Measurements from ENCODE around the gene PDLIM7. TPM values are rescaled to one million over a fixed set of nuclear protein-coding genes. Genes with fewer than 3 reads are reported as not detected.

The PDLIM7 gene
- total and polyA plus RNA-seq, 2 experiments from 2014 or later = 94.7 to 128 TPM

- no peaks in the 10 kb centered on the region for H3K79me2 ChIP-seq (replicated peaks; ENCODE audit: insufficient read depth)
- no peaks in the 10 kb centered on the region for H3K9me2 ChIP-seq (ENCODE audit: insufficient read depth)
- ATAC-seq (no peak), DNase-seq (ENCODE audit: low spot score) (no peak)
- Mint-ChIP-seq H3K4me1 (peaks cover 25% of the 10 kb centered on the region), H3K27ac (0 out of 2 replicates have a peak overlapping the region, but pooled peaks have one; percentile 41), H3K36me3 (ENCODE audit: low read depth) (peaks cover 41% of the 10 kb centered on the region), H3K4me3 (no peak overlapping the region), H3K9me3 (peaks cover 2% of the 10 kb centered on the region; the same call in 1 of the 3 replicates), H3K27me3 (ENCODE audit: insufficient read depth, low read depth, poor library complexity) (peaks cover 18% of the 10 kb centered on the region)
- H3K4me1 ChIP-seq (ENCODE audit: insufficient read depth) = peaks cover 15% of the 10 kb centered on the region
- no peaks in the 10 kb centered on the region for H3K27me3 ChIP-seq (ENCODE audit: insufficient read depth)
- no peak overlapping the region for H2AFZ ChIP-seq
- H3K36me3 ChIP-seq (ENCODE audit: insufficient read depth) = no peaks in the 10 kb centered on the region
- H3F3A ChIP-seq (replicated peaks; ENCODE audit: low read depth) = peaks cover 5% of the 10 kb centered on the region; the same call in 1 of the 2 replicates
- no peak overlapping the region for H3K27ac ChIP-seq (ENCODE audit: low read depth)
- no peak for TF ChIP-seq EZH2phosphoT487 (IDR thresholded peaks at IDR 0.05; ENCODE audit: unreplicated experiment)
- TF ChIP-seq STAT1 (IDR thresholded peaks at IDR 0.05; ENCODE audit: unreplicated experiment) = no peak
- TF ChIP-seq ZNF114 (CRISPR knock-in tag; IDR thresholded peaks at IDR 0.05) = no peak
- TF ChIP-seq JUNB (IDR thresholded peaks at IDR 0.05; ENCODE audit: unreplicated experiment) = no peak
- no peak for TF ChIP-seq ZNF331 (CRISPR knock-in tag; IDR thresholded peaks at IDR 0.05; ENCODE audit: low read depth)
- no peak overlapping the region for H3K4me2 ChIP-seq
- no peaks in the 10 kb centered on the region; the same call in 1 of the 2 replicates for H4K20me1 ChIP-seq (replicated peaks; ENCODE audit: insufficient read depth)
- H3K4me3 ChIP-seq = no peak overlapping the region
Measured at GRCh38 chr5:177507596-177508220, 10.3 kb upstream of the PDLIM7 start.

DNA sequence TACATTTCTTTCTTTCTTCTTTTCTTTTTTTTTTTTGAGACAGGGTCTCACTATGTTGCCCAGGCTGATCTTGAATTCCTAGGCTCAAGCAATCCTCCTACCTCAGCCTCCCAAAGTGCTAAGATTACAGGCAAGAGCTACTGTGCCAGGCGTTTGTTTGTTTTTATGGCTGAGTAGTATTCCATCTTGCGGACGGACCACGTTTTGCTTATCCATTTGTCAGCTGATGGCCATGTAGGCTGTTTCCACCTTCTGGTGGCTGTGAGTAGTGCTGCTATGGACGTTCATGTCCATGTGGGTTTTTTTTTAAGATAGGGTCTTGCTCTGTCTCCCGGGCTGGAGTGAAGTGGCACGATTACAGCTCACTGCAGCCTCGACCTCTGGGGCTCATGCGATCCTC, 9.8 kb upstream of the PDLIM7 start:
- ATAC-seq (no peak), DNase-seq (ENCODE audit: low spot score) (peak; percentile 55)
- no peaks in the 10 kb centered on the region for H3K27me3 ChIP-seq (ENCODE audit: insufficient read depth)
- H3F3A ChIP-seq (replicated peaks; ENCODE audit: low read depth) = peaks cover 5% of the 10 kb centered on the region; the same call in 1 of the 2 replicates
- no peak overlapping the region for H3K4me3 ChIP-seq
- H3K4me1 ChIP-seq (ENCODE audit: insufficient read depth) = peaks cover 15% of the 10 kb centered on the region
- TF ChIP-seq, protein P1, sequence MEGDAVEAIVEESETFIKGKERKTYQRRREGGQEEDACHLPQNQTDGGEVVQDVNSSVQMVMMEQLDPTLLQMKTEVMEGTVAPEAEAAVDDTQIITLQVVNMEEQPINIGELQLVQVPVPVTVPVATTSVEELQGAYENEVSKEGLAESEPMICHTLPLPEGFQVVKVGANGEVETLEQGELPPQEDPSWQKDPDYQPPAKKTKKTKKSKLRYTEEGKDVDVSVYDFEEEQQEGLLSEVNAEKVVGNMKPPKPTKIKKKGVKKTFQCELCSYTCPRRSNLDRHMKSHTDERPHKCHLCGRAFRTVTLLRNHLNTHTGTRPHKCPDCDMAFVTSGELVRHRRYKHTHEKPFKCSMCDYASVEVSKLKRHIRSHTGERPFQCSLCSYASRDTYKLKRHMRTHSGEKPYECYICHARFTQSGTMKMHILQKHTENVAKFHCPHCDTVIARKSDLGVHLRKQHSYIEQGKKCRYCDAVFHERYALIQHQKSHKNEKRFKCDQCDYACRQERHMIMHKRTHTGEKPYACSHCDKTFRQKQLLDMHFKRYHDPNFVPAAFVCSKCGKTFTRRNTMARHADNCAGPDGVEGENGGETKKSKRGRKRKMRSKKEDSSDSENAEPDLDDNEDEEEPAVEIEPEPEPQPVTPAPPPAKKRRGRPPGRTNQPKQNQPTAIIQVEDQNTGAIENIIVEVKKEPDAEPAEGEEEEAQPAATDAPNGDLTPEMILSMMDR (conservative IDR thresholded peaks at IDR 0.05; ENCODE audit: low read depth in 2 of 2) = peak; percentile 42
- no peak for TF ChIP-seq ZNF331 (CRISPR knock-in tag; IDR thresholded peaks at IDR 0.05; ENCODE audit: low read depth)
- no peak overlapping the region for H2AFZ ChIP-seq
- no peak overlapping the region for H3K27ac ChIP-seq (ENCODE audit: low read depth)
- H3K36me3 Mint-ChIP-seq (ENCODE audit: low read depth) = peaks cover 36% of the 10 kb centered on the region
- H3K27me3 Mint-ChIP-seq (ENCODE audit: insufficient read depth, low read depth, poor library complexity) = peaks cover 18% of the 10 kb centered on the region
- no peak overlapping the region for H3K4me3 Mint-ChIP-seq
- H3K27ac Mint-ChIP-seq = no peak overlapping the region; the same call in 1 of the 2 replicates
- no peaks in the 10 kb centered on the region for H3K79me2 ChIP-seq (replicated peaks; ENCODE audit: insufficient read depth)
- peaks cover 29% of the 10 kb centered on the region for H3K4me1 Mint-ChIP-seq
- no peak overlapping the region for H3K4me2 ChIP-seq
- peaks cover 2% of the 10 kb centered on the region; the same call in 1 of the 3 replicates for H3K9me3 Mint-ChIP-seq
- H3K9me2 ChIP-seq (ENCODE audit: insufficient read depth) = no peaks in the 10 kb centered on the region
- no peaks in the 10 kb centered on the region for H3K36me3 ChIP-seq (ENCODE audit: insufficient read depth)
- no peaks in the 10 kb centered on the region; the same call in 1 of the 2 replicates for H4K20me1 ChIP-seq (replicated peaks; ENCODE audit: insufficient read depth)

DNA sequence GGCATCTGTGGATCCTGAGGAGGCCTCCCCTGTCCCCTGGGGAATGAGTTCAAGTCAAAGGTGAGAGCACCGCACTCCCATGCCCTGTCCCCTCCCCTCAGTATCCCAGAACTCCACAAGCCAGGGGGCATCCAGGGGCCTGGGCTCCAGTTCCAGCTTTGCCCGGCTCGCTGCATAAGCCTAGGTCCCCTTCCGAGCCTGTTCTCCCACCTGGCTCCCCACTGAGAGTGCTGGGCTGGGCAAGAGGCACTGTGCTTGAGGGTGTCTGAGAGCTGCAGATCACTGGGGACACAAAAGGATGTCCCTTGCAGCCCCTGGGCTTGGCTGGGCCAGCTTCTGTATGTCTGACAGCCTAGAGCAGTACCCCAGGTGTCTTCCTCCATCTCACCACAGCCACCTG, 7.7 kb upstream of the PDLIM7 start:
- Mint-ChIP-seq H3K36me3 (ENCODE audit: low read depth) (peaks cover 19% of the 10 kb centered on the region), H3K4me3 (no peak overlapping the region), H3K27me3 (ENCODE audit: insufficient read depth, low read depth, poor library complexity) (peaks cover 21% of the 10 kb centered on the region), H3K4me1 (peaks cover 33% of the 10 kb centered on the region), H3K27ac (no peak overlapping the region), H3K9me3 (peaks cover 2% of the 10 kb centered on the region; the same call in 1 of the 3 replicates)
- DNase-seq (ENCODE audit: low spot score) (no peak), ATAC-seq (no peak)
- Histone ChIP-seq H3K4me3 (no peak overlapping the region), H3F3A (replicated peaks; ENCODE audit: low read depth) (peaks cover 11% of the 10 kb centered on the region), H3K36me3 (ENCODE audit: insufficient read depth) (no peaks in the 10 kb centered on the region), H3K79me2 (replicated peaks; ENCODE audit: insufficient read depth) (no peaks in the 10 kb centered on the region), H3K27ac (ENCODE audit: low read depth) (no peak overlapping the region), H3K9me2 (ENCODE audit: insufficient read depth) (no peaks in the 10 kb centered on the region), H3K27me3 (ENCODE audit: insufficient read depth) (0 out of 2 replicates have a peak, but pooled peaks cover 3% of the 10 kb centered on the region), H3K4me2 (no peak overlapping the region), H3K4me1 (ENCODE audit: insufficient read depth) (peaks cover 24% of the 10 kb centered on the region), H4K20me1 (replicated peaks; ENCODE audit: insufficient read depth) (no peaks in the 10 kb centered on the region; the same call in 1 of the 2 replicates), H2AFZ (no peak overlapping the region)
- TF ChIP-seq ZNF331 (CRISPR knock-in tag; IDR thresholded peaks at IDR 0.05; ENCODE audit: low read depth) = no peak
- no peak for TF ChIP-seq ZNF114 (CRISPR knock-in tag; IDR thresholded peaks at IDR 0.05)
- TF ChIP-seq, protein P2, sequence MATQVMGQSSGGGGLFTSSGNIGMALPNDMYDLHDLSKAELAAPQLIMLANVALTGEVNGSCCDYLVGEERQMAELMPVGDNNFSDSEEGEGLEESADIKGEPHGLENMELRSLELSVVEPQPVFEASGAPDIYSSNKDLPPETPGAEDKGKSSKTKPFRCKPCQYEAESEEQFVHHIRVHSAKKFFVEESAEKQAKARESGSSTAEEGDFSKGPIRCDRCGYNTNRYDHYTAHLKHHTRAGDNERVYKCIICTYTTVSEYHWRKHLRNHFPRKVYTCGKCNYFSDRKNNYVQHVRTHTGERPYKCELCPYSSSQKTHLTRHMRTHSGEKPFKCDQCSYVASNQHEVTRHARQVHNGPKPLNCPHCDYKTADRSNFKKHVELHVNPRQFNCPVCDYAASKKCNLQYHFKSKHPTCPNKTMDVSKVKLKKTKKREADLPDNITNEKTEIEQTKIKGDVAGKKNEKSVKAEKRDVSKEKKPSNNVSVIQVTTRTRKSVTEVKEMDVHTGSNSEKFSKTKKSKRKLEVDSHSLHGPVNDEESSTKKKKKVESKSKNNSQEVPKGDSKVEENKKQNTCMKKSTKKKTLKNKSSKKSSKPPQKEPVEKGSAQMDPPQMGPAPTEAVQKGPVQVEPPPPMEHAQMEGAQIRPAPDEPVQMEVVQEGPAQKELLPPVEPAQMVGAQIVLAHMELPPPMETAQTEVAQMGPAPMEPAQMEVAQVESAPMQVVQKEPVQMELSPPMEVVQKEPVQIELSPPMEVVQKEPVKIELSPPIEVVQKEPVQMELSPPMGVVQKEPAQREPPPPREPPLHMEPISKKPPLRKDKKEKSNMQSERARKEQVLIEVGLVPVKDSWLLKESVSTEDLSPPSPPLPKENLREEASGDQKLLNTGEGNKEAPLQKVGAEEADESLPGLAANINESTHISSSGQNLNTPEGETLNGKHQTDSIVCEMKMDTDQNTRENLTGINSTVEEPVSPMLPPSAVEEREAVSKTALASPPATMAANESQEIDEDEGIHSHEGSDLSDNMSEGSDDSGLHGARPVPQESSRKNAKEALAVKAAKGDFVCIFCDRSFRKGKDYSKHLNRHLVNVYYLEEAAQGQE (IDR thresholded peaks at IDR 0.05; ENCODE audit: unreplicated experiment) = no peak
